Astrocyte of the cerebellum (primary cell): Measurements from ENCODE around the gene ADAMTS17.

ENCODE experiments used
- DNase-seq: peaks from one replicate; pipeline ENCODE4 v3.0.0-alpha.2; 2011; ENCODE audit warnings: low read depth
- H3K4me3 ChIP-seq: 2 replicates; pipeline ENCODE4 v1.5.1; 2011; ENCODE audit warnings: mild to moderate bottlenecking, low read depth, low read length, moderate library complexity
- CTCF ChIP-seq: IDR thresholded peaks from 2 replicates; pipeline ENCODE4 v1.5.1; 2012; ENCODE audit warnings: low read length, low read depth, moderate library complexity, mild to moderate bottlenecking; ENCODE audit errors: missing control alignments
- in situ Hi-C: cut with HindIII; loops from 2 replicates; pipeline ENCODE4 v1.10.0; 2017; ENCODE audit warnings: low sequenced_read_pairs

Gene ADAMTS17

GRCh38 chr15:100018191-100018590 lies 323.6 kb downstream of the ADAMTS17 start:
- in situ Hi-C loops = no loop called here
- no peak for DNase-seq

GRCh38 chr15:100017140-100017539 lies 324.6 kb downstream of the ADAMTS17 start:
- H3K4me3 ChIP-seq = no peak overlapping the region
- DNase-seq = no peak
- TF ChIP-seq CTCF = no peak
- in situ Hi-C loops = no loop called here

More at GRCh38 chr15:100018191-100018590, 323.6 kb downstream of the ADAMTS17 start:
- no peak for TF ChIP-seq CTCF
- no peak overlapping the region for H3K4me3 ChIP-seq

DNA sequence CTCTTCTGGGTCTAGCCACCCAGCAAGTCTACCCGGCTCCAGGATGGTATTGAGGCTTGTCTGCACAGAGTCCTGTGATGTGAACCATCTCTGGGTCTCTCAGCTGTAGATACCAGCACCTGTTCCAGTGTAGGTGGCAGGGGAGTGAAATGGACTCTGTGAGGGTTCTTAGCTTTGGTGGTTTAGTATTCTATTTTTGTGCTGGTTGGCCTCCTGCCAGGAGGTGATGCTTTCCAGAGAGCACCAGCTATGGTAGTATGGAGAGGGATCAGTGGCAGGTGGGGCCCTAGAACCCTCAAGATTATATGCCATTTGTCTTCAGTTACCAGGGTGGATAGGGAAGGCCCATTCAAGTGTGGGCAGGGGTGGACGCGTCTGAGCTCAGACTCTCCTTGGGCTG lies 325.1 kb downstream of the ADAMTS17 start:
- DNase-seq = no peak
- no peak for TF ChIP-seq CTCF
- in situ Hi-C loops = no loop called here
- no peak overlapping the region for H3K4me3 ChIP-seq

- no peak for DNase-seq
- in situ Hi-C loops = no loop called here
- no peak for TF ChIP-seq CTCF
Observed at GRCh38 chr15:100011235-100011634, 330.5 kb downstream of the ADAMTS17 start.

DNA sequence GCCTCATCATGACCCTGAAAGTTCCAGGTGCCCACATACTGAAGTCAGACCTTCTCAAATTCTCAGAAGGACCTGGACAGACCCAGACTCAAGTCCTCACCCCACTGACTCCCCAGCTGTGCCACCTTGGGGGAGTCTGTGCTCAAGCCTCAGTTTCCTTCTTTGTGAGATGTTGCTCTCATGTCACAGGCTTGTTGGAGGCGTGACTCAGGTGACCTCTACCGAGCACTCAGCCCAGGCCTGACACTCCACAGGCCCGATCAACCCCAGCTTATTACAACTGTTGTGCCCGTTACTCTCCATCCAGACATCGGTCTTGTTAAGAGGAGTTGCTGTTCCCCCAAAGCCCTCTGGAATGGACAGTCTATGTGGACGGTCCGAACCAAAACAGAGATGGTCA lies 332.4 kb downstream of the ADAMTS17 start:
- no peak overlapping the region for H3K4me3 ChIP-seq
- no peak for DNase-seq
- no peak for TF ChIP-seq CTCF
- in situ Hi-C loops = no loop called here

More at GRCh38 chr15:100011235-100011634, 330.5 kb downstream of the ADAMTS17 start:
- no peak overlapping the region for H3K4me3 ChIP-seq

DNA sequence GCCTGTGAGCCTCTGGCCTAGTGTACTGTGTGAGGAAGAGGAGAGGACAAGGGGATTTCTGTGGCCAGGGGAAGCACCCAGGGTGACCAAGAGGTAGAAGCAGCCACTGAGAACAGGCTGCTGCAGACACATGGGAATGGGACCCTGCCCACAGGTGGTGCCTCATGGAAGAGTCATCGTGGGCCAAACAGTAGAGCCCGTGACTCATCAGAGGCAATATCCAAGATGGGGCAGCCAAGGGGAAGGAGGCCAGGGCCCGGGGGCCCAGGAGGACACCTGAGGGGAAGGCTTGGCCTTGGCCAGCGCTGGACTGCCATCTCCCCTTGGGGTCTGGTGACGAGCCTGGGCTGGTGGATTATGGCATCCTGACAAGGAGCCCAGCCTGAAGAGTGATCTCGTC lies 333.5 kb downstream of the ADAMTS17 start:
- in situ Hi-C loops = no loop called here
- TF ChIP-seq CTCF = no peak

GRCh38 chr15:100007609-100008008 lies 334.2 kb downstream of the ADAMTS17 start:
- no peak for DNase-seq
- no peak for TF ChIP-seq CTCF
- no peak overlapping the region for H3K4me3 ChIP-seq
- in situ Hi-C loops = no loop called here

More for the DNA sequence above, 333.5 kb downstream of the ADAMTS17 start:
- DNase-seq = no peak
- H3K4me3 ChIP-seq = no peak overlapping the region
